Naive thymus-derived CD4-positive, alpha-beta T cell (primary cell): ENCODE data around the gene RORC. TPM values are rescaled to one million over a fixed set of nuclear protein-coding genes. Genes with fewer than 3 reads are reported as not detected.
A peak's percentile ranks its signal among the peaks of the same experiment; 100 is the strongest.
"Not testable (repeated sequence)": the region's sequence is repeated elsewhere in the genome, so short reads cannot be mapped to it uniquely, and the experiment has no call there.

Experiments used
- ATAC-seq: fragments of 150-1000 bp; cut with Tn5 transposase; 2 replicates; pipeline ENCODE4 v1.10.0; 2021; ENCODE audit warnings: mild to moderate bottlenecking, moderate library complexity
- CTCF ChIA-PET: fragments of 350-600 bp; sonication (Branson Sonifier 250); formaldehyde crosslinking; loops from one replicate; lab custom pipeline; 2021; ENCODE audit warnings: antibody characterized with exemption; lab: Charles Lee
- POLR2A ChIA-PET: fragments of 350-600 bp; sonication (Branson Sonifier 250); formaldehyde crosslinking; loops from one replicate; lab custom pipeline; 2021; ENCODE audit warnings: antibody characterized with exemption, inconsistent platforms; lab: Charles Lee
- DNase-seq, 9 donors: peaks; one replicate each; pipeline versions ENCODE4 v3.0.0 to v3.0.0-alpha.2; 2020 to 2022; ENCODE audit warnings: mixed read lengths in 1 of 9
- H3K27ac ChIP-seq: one replicate; pipeline ENCODE4 v1.7.0; 2013; ENCODE audit warnings: mild to moderate bottlenecking, low read depth, low read length, moderate library complexity
- H3K27me3 ChIP-seq, 2 donors: one replicate each; pipeline ENCODE4 v1.7.0; 2013; ENCODE audit warnings: low read length in 2 of 2, mild to moderate bottlenecking in 2 of 2, moderate library complexity in 2 of 2; ENCODE audit not compliant: control insufficient read depth in 2 of 2, insufficient read depth in 2 of 2
- H3K36me3 ChIP-seq, 3 experiments: 1 replicate in 2 of 3; 2 replicates in 1 of 3; pipeline ENCODE4 v1.7.0; 2013; ENCODE audit warnings: low read length in 3 of 3, mild to moderate bottlenecking in 3 of 3, moderate library complexity in 1 of 3; ENCODE audit not compliant: insufficient read depth in 3 of 3, control insufficient read depth in 2 of 3
- H3K4me1 ChIP-seq, 2 donors: one replicate each; pipeline ENCODE4 v1.7.0; 2013; ENCODE audit warnings: low read length in 2 of 2, mild to moderate bottlenecking in 2 of 2, moderate library complexity in 1 of 2; ENCODE audit not compliant: control insufficient read depth in 2 of 2, insufficient read depth in 2 of 2
- H3K4me3 ChIP-seq: 2 replicates; pipeline ENCODE4 v1.7.0; 2013; ENCODE audit warnings: mild to moderate bottlenecking, low read length
- H3K9me3 ChIP-seq, 3 experiments: 1 replicate in 2 of 3; 2 replicates in 1 of 3; pipeline ENCODE4 v1.7.0; 2013; ENCODE audit warnings: low read length in 3 of 3; ENCODE audit not compliant: control insufficient read depth in 2 of 3
- H3K27ac Mint-ChIP-seq, 9 donors: one replicate each; pipeline ENCODE4 v1.8.0; 2020 to 2022; ENCODE audit warnings: mixed read lengths in 9 of 9, mild to moderate bottlenecking in 8 of 9, moderate library complexity in 5 of 9, inconsistent platforms in 2 of 9
- H3K27me3 Mint-ChIP-seq, 5 donors: one replicate each; pipeline ENCODE4 v1.8.0; 2021 to 2022; ENCODE audit warnings: mixed read lengths in 5 of 5, mild to moderate bottlenecking in 1 of 5
- H3K36me3 Mint-ChIP-seq, 5 donors: one replicate each; pipeline ENCODE4 v1.8.0; 2020 to 2022; ENCODE audit warnings: mixed read lengths in 5 of 5, mild to moderate bottlenecking in 3 of 5, inconsistent platforms in 1 of 5
- H3K4me1 Mint-ChIP-seq, 7 donors: one replicate each; pipeline ENCODE4 v1.8.0; 2020 to 2022; ENCODE audit warnings: mixed read lengths in 7 of 7, mild to moderate bottlenecking in 3 of 7, inconsistent platforms in 1 of 7
- H3K4me3 Mint-ChIP-seq, 10 donors: one replicate each; pipeline ENCODE4 v1.8.0; 2020 to 2022; ENCODE audit warnings: mild to moderate bottlenecking in 10 of 10, mixed read lengths in 10 of 10, moderate library complexity in 6 of 10, inconsistent platforms in 2 of 10
- H3K9me3 Mint-ChIP-seq, 11 donors: one replicate each; pipeline ENCODE4 v1.8.0; 2020 to 2022; ENCODE audit warnings: mixed read lengths in 11 of 11, mild to moderate bottlenecking in 4 of 11, inconsistent platforms in 1 of 11, moderate library complexity in 1 of 11
- intact Hi-C, 2 donors: fragments of 100-400 bp; cut with micrococcal nuclease; formaldehyde crosslinking; loops; one replicate each; pipeline ENCODE4 v1.15.1; 2023
- polyA plus RNA-seq, 2 donors: library from polyadenylated mRNA; unstranded; fragments of 300-500 nt; fragmentation: Illumina TruSeq; gene quantifications; one replicate each; pipeline ENCODE4 v1.2.3, GENCODE V29; 2021
- total RNA-seq, 6 experiments: library from RNA in 5 of 6; stranded (reverse) in 5 of 6; gene quantifications; 1 replicate in 5 of 6; 2 replicates in 1 of 6; pipeline ENCODE4 v1.2.3 and lab custom pipeline; 2021 to 2026

The RORC gene
- total and polyA plus RNA-seq, 7 experiments from 2014 or later = 0.16 to 2.5 (median 0.29) TPM; not detected in 1

- Histone ChIP-seq H3K27me3 (no peaks in the 10 kb centered on the region), H3K9me3 (no peaks in the 10 kb centered on the region), H3K4me1 (peaks cover 0 to 14% of the 10 kb centered on the region in 2 donors), H3K36me3 (peaks cover 0 to 5% (median 0%) of the 10 kb centered on the region in 3 experiments), H3K27ac (peak within 1 kb of the TSS; percentile 60), H3K4me3 (peak within 1 kb of the TSS; percentile 88)
- Mint-ChIP-seq H3K27me3 (peaks cover 0 to 2% (median 0%) of the 10 kb centered on the region in 5 donors), H3K36me3 (peaks cover 0 to 6% (median 4%) of the 10 kb centered on the region in 5 donors), H3K9me3 (peaks cover 0 to 3% (median 0%) of the 10 kb centered on the region in 11 donors), H3K27ac (peak within 1 kb of the TSS; percentile 75 to 93 (median 89)), H3K4me1 (peaks cover 6 to 38% (median 30%) of the 10 kb centered on the region in 7 donors), H3K4me3 (peak within 1 kb of the TSS; percentile 91 to 99 (median 97))
- POLR2A ChIA-PET = interaction anchor here (0.5 to 3.7 kb wide), 9 partner anchors 11 to 285 kb away, joined by 3 to 24 read pairs (median 3); partner anchors contain the start of gene MRPL9
- DNase-seq (peak; percentile 93 to 99 (median 99)), ATAC-seq (peak; percentile 97)
- intact Hi-C loops = loop anchor here (1.0 to 5.0 kb wide), 13 partner anchors 27 to 510 kb away; partner anchors contain the start of genes MRPL9 (in 2 of the 2), RIIAD1 (in 2 of the 2), C2CD4D (in 1 of the 2) and POGZ (in 1 of the 2)
- CTCF ChIA-PET = interaction anchor here (0.6 to 1.3 kb wide), 6 partner anchors 13 to 328 kb away, joined by 3 to 10 read pairs (median 4); partner anchors contain the start of gene MRPL9
Measured at GRCh38 chr1:151790071-151790939, 41.3 kb downstream of the RORC start, which contains the start of gene TDRKH. Gene TDRKH (minus strand): TSS chr1:151790500. CDS start chr1:151783022, 7,478 bp downstream.

DNA sequence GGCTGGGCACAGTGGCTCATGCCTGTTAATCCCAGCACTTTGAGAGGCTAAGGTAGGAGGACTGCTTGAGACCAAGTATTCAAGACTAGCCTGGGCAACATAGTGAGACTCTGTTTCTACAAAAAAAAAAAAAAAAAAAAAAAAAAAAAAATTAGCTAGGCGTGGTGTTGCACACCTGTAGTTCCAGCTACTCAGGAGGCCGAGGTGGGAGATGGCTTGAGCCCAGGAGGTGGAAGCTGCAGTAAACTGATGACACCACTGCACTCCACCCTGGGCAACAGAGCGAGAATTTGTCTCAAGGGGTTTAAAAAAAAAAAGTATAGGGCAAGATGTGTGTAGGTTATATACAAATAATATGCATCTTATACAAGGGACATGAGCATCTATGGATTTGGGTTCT lies 43.9 kb downstream of the RORC start:
- intact Hi-C loops = no loop called here
- Mint-ChIP-seq H3K9me3 (peaks cover 0 to 3% (median 0%) of the 10 kb centered on the region in 11 donors), H3K27ac (no peak overlapping the region), H3K36me3 (peaks cover 0 to 4% (median 0%) of the 10 kb centered on the region in 5 donors), H3K4me3 (no peak overlapping the region), H3K27me3 (peaks cover 0 to 2% (median 0%) of the 10 kb centered on the region in 5 donors), H3K4me1 (peaks cover 6 to 34% (median 30%) of the 10 kb centered on the region in 7 donors)
- Histone ChIP-seq H3K36me3 (peaks cover 0 to 6% (median 0%) of the 10 kb centered on the region in 3 experiments), H3K27me3 (no peaks in the 10 kb centered on the region), H3K27ac (no peak overlapping the region), H3K4me1 (peaks cover 0 to 14% of the 10 kb centered on the region in 2 donors), H3K4me3 (no peak overlapping the region), H3K9me3 (no peaks in the 10 kb centered on the region)
- ChIA-PET POLR2A (interaction anchor here (0.6 to 3.7 kb wide), 3 partner anchors 10 to 1023 kb away, joined by 6 to 24 read pairs (median 7); partner anchors contain the start of gene MRPL9), CTCF (no interaction called here)
- DNase-seq (no peak), ATAC-seq (no peak)

GRCh38 chr1:151783796-151784195 lies 47.8 kb downstream of the RORC start:
- H3K4me3 Mint-ChIP-seq = no peak overlapping the region
- POLR2A ChIA-PET = no interaction called here
- intact Hi-C loops = no loop called here
- no peaks in the 10 kb centered on the region for H3K9me3 Mint-ChIP-seq
- peaks cover 0 to 6% (median 2%) of the 10 kb centered on the region in 7 donors for H3K4me1 Mint-ChIP-seq
- no peak overlapping the region for H3K27ac Mint-ChIP-seq
- no peaks in the 10 kb centered on the region for H3K9me3 ChIP-seq
- H3K4me3 ChIP-seq = no peak overlapping the region
- DNase-seq (no peak), ATAC-seq (no peak)
- H3K4me1 ChIP-seq = no peaks in the 10 kb centered on the region
- H3K36me3 Mint-ChIP-seq = peaks cover 5 to 19% (median 15%) of the 10 kb centered on the region in 5 donors
- H3K36me3 ChIP-seq = peaks cover 0 to 32% (median 5%) of the 10 kb centered on the region in 3 experiments
- H3K27ac ChIP-seq = no peak overlapping the region
- H3K27me3 ChIP-seq = no peaks in the 10 kb centered on the region
- H3K27me3 Mint-ChIP-seq = no peaks in the 10 kb centered on the region
- CTCF ChIA-PET = no interaction called here

GRCh38 chr1:151782741-151783140 lies 48.9 kb downstream of the RORC start:
- Histone ChIP-seq H3K27ac (no peak overlapping the region), H3K4me3 (no peak overlapping the region), H3K27me3 (no peaks in the 10 kb centered on the region), H3K9me3 (no peaks in the 10 kb centered on the region), H3K4me1 (no peaks in the 10 kb centered on the region), H3K36me3 (peaks cover 0 to 42% (median 5%) of the 10 kb centered on the region in 3 experiments)
- Mint-ChIP-seq H3K9me3 (no peaks in the 10 kb centered on the region), H3K27ac (no peak overlapping the region), H3K27me3 (no peaks in the 10 kb centered on the region), H3K4me1 (peaks cover 0 to under 1% (median 0%) of the 10 kb centered on the region in 7 donors), H3K36me3 (peaks cover 6 to 27% (median 15%) of the 10 kb centered on the region in 5 donors), H3K4me3 (no peak overlapping the region)
- intact Hi-C loops = no loop called here
- ChIA-PET POLR2A (no interaction called here), CTCF (no interaction called here)
- ATAC-seq (no peak), DNase-seq (no peak)

DNA sequence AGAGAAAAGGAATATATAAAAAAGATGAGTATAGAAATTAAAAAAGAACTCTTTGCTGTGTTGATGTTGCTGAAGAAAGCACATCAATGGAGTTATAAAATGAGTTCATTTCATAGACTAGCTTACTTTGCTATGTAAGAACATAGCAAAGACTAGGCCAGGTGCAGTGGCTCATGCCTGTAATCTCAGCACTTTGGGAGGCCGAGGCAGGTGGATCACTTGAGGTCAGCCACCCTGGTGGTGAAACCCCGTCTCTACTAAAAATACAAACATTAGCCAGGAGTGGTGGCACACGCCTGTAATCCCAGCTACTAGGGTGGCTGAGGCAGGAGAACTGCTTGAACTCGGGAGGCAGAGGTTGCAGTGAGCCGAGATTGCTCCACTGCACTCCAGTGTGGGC lies 49.6 kb downstream of the RORC start:
- H3K4me1 Mint-ChIP-seq, ATAC-seq, POLR2A ChIA-PET, H3K27me3 Mint-ChIP-seq, H3K4me1 ChIP-seq, DNase-seq, H3K4me3 Mint-ChIP-seq, H3K27ac Mint-ChIP-seq, intact Hi-C loops, H3K9me3 ChIP-seq, H3K9me3 Mint-ChIP-seq, H3K27me3 ChIP-seq, H3K4me3 ChIP-seq, H3K27ac ChIP-seq: not testable (repeated sequence)
- H3K36me3 ChIP-seq = peaks cover 0 to 42% (median 5%) of the 10 kb centered on the region in 3 experiments
- H3K36me3 Mint-ChIP-seq = peaks cover 6 to 27% (median 15%) of the 10 kb centered on the region in 5 donors
- CTCF ChIA-PET = interaction anchor here (0.6 kb wide), 1 partner anchor 173 kb away, joined by 3 read pairs; no protein-coding TSS in a partner anchor

DNA sequence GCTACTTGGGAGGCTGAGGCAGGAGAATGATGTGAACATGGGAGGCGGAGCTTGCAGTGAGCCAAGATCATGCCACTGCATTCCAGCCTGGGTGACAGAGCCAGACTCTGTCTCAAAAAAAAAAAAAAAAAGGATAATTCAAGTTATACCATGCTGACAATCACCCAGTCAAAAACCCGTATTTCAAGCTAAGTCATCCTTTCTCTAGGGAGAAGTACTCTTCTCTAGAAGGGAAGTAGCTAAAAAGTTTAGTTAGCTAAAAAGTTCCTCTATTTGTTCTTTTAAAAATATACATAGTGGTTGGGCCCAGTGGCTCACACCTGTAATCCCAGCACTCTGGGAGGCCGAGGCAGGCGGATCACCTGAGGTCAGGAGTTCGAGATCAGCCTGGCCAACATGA lies 50.9 kb downstream of the RORC start:
- H3K27me3 Mint-ChIP-seq, H3K4me1 Mint-ChIP-seq, H3K9me3 ChIP-seq, H3K4me3 Mint-ChIP-seq, H3K4me3 ChIP-seq, H3K27ac Mint-ChIP-seq, H3K9me3 Mint-ChIP-seq, intact Hi-C loops, CTCF ChIA-PET, H3K27ac ChIP-seq, POLR2A ChIA-PET, H3K4me1 ChIP-seq, H3K27me3 ChIP-seq, ATAC-seq, DNase-seq: not testable (repeated sequence)
- H3K36me3 Mint-ChIP-seq = peaks cover 6 to 36% (median 15%) of the 10 kb centered on the region in 5 donors
- H3K36me3 ChIP-seq = peaks cover 0 to 51% (median 5%) of the 10 kb centered on the region in 3 experiments
